K562 (cell line): ENCODE measurements around the gene SDCBP2. TPM values are rescaled to one million over a fixed set of nuclear protein-coding genes. Genes with fewer than 3 reads are reported as not detected.

Experiments
- CCNT2 ChIP-seq: IDR thresholded peaks from 2 replicates; pipeline ENCODE4 v1.6.1; 2011; ENCODE audit warnings: borderline replicate concordance, low read depth, mild to moderate bottlenecking, moderate library complexity, mixed read lengths, low read length; ENCODE audit not compliant: insufficient read length; ENCODE audit errors: extremely low read depth
- FOXM1 ChIP-seq, 2 experiments: fragments of 450-650 bp in 1 of 2; sonication (generic) in 1 of 2; formaldehyde crosslinking in 1 of 2; IDR thresholded peaks; 2 replicates each; pipeline versions ENCODE4 v1.6.1 to v1.9.0; 2017 to 2022; ENCODE audit warnings: low read depth in 2 of 2, mild to moderate bottlenecking in 2 of 2, missing genetic modification reagents in 1 of 2, moderate library complexity in 1 of 2
- SIX5 ChIP-seq, 2 experiments: IDR thresholded peaks; 2 replicates each; pipeline ENCODE4 v1.6.1; 2011; ENCODE audit warnings: low read length in 2 of 2, borderline replicate concordance in 1 of 2, low read depth in 1 of 2, mild to moderate bottlenecking in 1 of 2, moderate library complexity in 1 of 2; ENCODE audit not compliant: insufficient read depth in 1 of 2
- TAF15 ChIP-seq: fragments of 200-400 bp; formaldehyde crosslinking; IDR thresholded peaks from 2 replicates; pipeline ENCODE4 v1.6.1; 2017; ENCODE audit warnings: mild to moderate bottlenecking, low read depth, low read length, moderate library complexity
- ZNF395 ChIP-seq: fragments of 200-800 bp; sonication (Bioruptor generic); IDR thresholded peaks from 2 replicates; pipeline ENCODE4 v1.6.1; 2017; ENCODE audit warnings: missing genetic modification characterization, missing compliant biosample characterization
- ZNF444 ChIP-seq: fragments of 250-450 bp; sonication (Bioruptor Pico); IDR thresholded peaks from 2 replicates; pipeline ENCODE4 v1.4.0; 2020; ENCODE audit warnings: mild to moderate bottlenecking, moderate library complexity
- polyA plus RNA-seq, 8 experiments: library from polyadenylated mRNA; depleted of rRNA in 4 of 8; stranded (reverse) in 5 of 8; unstranded in 3 of 8; fragments of >200 nt; fragmentation: Nextera tagmentation in 2 of 8; fragmentation: Illumina TruSeq in 1 of 8; extraction: Ambion mirVana in 2 of 8; extraction: Trizol in 1 of 8; gene quantifications; 2 replicates each; pipeline versions ENCODE4 v1.2.1 to v1.2.3, GENCODE V29; 2011 to 2014; ENCODE audit warnings: inconsistent platforms in 1 of 8, missing spikeins in 1 of 8
- total RNA-seq, 7 experiments: library from RNA; depleted of rRNA in 6 of 7; stranded (reverse); fragments of >200 nt in 6 of 7; fragmentation: Illumina TruSeq in 2 of 7; extraction: Trizol in 2 of 7; gene quantifications; 2 replicates each; pipeline versions ENCODE4 v1.2.1 to v1.2.3, GENCODE V29; 2011 to 2021; ENCODE audit warnings: low replicate concordance in 1 of 7
- TF ChIP-seq, protein P1 (sequence below): fragments of 200-600 bp; sonication (generic); IDR thresholded peaks from one replicate; pipeline ENCODE4 v1.6.1; 2012; ENCODE audit warnings: mild to moderate bottlenecking, low read depth, low read length, inconsistent platforms
- TF ChIP-seq, protein P2 (sequence below): sonication (generic); formaldehyde crosslinking; IDR thresholded peaks from 2 replicates; pipeline ENCODE4 v1.4.0; 2020; ENCODE audit warnings: mild to moderate bottlenecking, missing genetic modification reagents

The SDCBP2 gene
- total and polyA plus RNA-seq, 9 of the 15 experiments (the other 6 are each of a cell fraction or from before 2014, with no cell fraction given), result 0.06 to 1.2 (median 0.80) TPM

GRCh38 chr20:1377984-1378734 lies 49.2 kb upstream of the SDCBP2 start (continued):
- TF ChIP-seq, protein P1, sequence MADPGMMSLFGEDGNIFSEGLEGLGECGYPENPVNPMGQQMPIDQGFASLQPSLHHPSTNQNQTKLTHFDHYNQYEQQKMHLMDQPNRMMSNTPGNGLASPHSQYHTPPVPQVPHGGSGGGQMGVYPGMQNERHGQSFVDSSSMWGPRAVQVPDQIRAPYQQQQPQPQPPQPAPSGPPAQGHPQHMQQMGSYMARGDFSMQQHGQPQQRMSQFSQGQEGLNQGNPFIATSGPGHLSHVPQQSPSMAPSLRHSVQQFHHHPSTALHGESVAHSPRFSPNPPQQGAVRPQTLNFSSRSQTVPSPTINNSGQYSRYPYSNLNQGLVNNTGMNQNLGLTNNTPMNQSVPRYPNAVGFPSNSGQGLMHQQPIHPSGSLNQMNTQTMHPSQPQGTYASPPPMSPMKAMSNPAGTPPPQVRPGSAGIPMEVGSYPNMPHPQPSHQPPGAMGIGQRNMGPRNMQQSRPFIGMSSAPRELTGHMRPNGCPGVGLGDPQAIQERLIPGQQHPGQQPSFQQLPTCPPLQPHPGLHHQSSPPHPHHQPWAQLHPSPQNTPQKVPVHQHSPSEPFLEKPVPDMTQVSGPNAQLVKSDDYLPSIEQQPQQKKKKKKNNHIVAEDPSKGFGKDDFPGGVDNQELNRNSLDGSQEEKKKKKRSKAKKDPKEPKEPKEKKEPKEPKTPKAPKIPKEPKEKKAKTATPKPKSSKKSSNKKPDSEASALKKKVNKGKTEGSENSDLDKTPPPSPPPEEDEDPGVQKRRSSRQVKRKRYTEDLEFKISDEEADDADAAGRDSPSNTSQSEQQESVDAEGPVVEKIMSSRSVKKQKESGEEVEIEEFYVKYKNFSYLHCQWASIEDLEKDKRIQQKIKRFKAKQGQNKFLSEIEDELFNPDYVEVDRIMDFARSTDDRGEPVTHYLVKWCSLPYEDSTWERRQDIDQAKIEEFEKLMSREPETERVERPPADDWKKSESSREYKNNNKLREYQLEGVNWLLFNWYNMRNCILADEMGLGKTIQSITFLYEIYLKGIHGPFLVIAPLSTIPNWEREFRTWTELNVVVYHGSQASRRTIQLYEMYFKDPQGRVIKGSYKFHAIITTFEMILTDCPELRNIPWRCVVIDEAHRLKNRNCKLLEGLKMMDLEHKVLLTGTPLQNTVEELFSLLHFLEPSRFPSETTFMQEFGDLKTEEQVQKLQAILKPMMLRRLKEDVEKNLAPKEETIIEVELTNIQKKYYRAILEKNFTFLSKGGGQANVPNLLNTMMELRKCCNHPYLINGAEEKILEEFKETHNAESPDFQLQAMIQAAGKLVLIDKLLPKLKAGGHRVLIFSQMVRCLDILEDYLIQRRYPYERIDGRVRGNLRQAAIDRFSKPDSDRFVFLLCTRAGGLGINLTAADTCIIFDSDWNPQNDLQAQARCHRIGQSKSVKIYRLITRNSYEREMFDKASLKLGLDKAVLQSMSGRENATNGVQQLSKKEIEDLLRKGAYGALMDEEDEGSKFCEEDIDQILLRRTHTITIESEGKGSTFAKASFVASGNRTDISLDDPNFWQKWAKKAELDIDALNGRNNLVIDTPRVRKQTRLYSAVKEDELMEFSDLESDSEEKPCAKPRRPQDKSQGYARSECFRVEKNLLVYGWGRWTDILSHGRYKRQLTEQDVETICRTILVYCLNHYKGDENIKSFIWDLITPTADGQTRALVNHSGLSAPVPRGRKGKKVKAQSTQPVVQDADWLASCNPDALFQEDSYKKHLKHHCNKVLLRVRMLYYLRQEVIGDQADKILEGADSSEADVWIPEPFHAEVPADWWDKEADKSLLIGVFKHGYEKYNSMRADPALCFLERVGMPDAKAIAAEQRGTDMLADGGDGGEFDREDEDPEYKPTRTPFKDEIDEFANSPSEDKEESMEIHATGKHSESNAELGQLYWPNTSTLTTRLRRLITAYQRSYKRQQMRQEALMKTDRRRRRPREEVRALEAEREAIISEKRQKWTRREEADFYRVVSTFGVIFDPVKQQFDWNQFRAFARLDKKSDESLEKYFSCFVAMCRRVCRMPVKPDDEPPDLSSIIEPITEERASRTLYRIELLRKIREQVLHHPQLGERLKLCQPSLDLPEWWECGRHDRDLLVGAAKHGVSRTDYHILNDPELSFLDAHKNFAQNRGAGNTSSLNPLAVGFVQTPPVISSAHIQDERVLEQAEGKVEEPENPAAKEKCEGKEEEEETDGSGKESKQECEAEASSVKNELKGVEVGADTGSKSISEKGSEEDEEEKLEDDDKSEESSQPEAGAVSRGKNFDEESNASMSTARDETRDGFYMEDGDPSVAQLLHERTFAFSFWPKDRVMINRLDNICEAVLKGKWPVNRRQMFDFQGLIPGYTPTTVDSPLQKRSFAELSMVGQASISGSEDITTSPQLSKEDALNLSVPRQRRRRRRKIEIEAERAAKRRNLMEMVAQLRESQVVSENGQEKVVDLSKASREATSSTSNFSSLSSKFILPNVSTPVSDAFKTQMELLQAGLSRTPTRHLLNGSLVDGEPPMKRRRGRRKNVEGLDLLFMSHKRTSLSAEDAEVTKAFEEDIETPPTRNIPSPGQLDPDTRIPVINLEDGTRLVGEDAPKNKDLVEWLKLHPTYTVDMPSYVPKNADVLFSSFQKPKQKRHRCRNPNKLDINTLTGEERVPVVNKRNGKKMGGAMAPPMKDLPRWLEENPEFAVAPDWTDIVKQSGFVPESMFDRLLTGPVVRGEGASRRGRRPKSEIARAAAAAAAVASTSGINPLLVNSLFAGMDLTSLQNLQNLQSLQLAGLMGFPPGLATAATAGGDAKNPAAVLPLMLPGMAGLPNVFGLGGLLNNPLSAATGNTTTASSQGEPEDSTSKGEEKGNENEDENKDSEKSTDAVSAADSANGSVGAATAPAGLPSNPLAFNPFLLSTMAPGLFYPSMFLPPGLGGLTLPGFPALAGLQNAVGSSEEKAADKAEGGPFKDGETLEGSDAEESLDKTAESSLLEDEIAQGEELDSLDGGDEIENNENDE, result no peak
- no peak for TF ChIP-seq ZNF395 (CRISPR knock-in tag)
- TF ChIP-seq CCNT2, result no peak
- TF ChIP-seq, protein P2, sequence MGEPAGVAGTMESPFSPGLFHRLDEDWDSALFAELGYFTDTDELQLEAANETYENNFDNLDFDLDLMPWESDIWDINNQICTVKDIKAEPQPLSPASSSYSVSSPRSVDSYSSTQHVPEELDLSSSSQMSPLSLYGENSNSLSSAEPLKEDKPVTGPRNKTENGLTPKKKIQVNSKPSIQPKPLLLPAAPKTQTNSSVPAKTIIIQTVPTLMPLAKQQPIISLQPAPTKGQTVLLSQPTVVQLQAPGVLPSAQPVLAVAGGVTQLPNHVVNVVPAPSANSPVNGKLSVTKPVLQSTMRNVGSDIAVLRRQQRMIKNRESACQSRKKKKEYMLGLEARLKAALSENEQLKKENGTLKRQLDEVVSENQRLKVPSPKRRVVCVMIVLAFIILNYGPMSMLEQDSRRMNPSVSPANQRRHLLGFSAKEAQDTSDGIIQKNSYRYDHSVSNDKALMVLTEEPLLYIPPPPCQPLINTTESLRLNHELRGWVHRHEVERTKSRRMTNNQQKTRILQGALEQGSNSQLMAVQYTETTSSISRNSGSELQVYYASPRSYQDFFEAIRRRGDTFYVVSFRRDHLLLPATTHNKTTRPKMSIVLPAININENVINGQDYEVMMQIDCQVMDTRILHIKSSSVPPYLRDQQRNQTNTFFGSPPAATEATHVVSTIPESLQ (CRISPR knock-in tag), result no peak
- TF ChIP-seq FOXM1 (IDR thresholded peaks at IDR 0.05; ENCODE audit: low read depth), result no peak
- no peak for TF ChIP-seq FOXM1 (CRISPR knock-in tag; IDR thresholded peaks at IDR 0.05; ENCODE audit: low read depth)
- no peak for TF ChIP-seq ZNF444
- TF ChIP-seq SIX5 (IDR thresholded peaks at IDR 0.05; ENCODE audit: borderline replicate concordance in 1 of 2, insufficient read depth in 1 of 2, low read depth in 1 of 2, low read length in 2 of 2), result no peak
- no peak for TF ChIP-seq TAF15
